Spinal cord (tissue), 10 donors: ENCODE measurements around the gene CIITA. TPM values are rescaled to one million over a fixed set of nuclear protein-coding genes. Genes with fewer than 3 reads are reported as not detected.
"Not testable (repeated sequence)": the region's sequence is repeated elsewhere in the genome, so short reads cannot be mapped to it uniquely, and the experiment has no call there.

Source experiments
- DNase-seq, 6 donors: peaks; one replicate each; pipeline versions ENCODE4 v3.0.0 to v3.0.0-alpha.2; 2013 to 2015; ENCODE audit warnings: low spot score in 6 of 6, low read depth in 4 of 6
- H3K27ac ChIP-seq: one replicate; pipeline ENCODE4 v1.5.1; 2013; ENCODE audit warnings: low read depth, low read length, control low read depth
- H3K27me3 ChIP-seq: one replicate; pipeline ENCODE4 v1.6.1; 2013; ENCODE audit warnings: low read length; ENCODE audit not compliant: control insufficient read depth, insufficient read depth
- H3K36me3 ChIP-seq: one replicate; pipeline ENCODE4 v1.6.1; 2013; ENCODE audit warnings: low read length; ENCODE audit not compliant: control insufficient read depth, insufficient read depth
- H3K4me1 ChIP-seq: one replicate; pipeline ENCODE4 v1.6.1; 2013; ENCODE audit warnings: low read length; ENCODE audit not compliant: control insufficient read depth, insufficient read depth
- H3K4me3 ChIP-seq: one replicate; pipeline ENCODE4 v1.5.1; 2013; ENCODE audit warnings: low read depth, low read length, control low read depth
- H3K9me3 ChIP-seq: one replicate; pipeline ENCODE4 v1.6.1; 2013; ENCODE audit warnings: low read length; ENCODE audit not compliant: control insufficient read depth, insufficient read depth
- WGBS: methylation state at CpG from one replicate; pipeline ENCODE4 v1.1.5; 2013; ENCODE audit warnings: missing lambda C conversion rate; ENCODE audit not compliant: insufficient coverage; 5-methylcytosine and 5-hydroxymethylcytosine counted together
- polyA plus RNA-seq, 2 donors: library from polyadenylated mRNA; unstranded; fragments of 120-200 nt; gene quantifications; one replicate each; pipeline ENCODE4 v1.2.1, GENCODE V29; 2013; ENCODE audit not compliant: insufficient read length in 2 of 2
- total RNA-seq, 2 donors: library from RNA; depleted of rRNA in 1 of 2; stranded (reverse); fragments of 120-200 nt in 1 of 2; fragments of >200 nt in 1 of 2; gene quantifications; one replicate each; pipeline versions ENCODE4 v1.2.3 to v1.2.4, GENCODE V29; 2013 to 2014
- donor health status: healthy.

The CIITA gene
- total and polyA plus RNA-seq, 4 donors = 1.2 to 4.2 (median 1.7) TPM

GRCh38 chr16:10939649-10940234 lies 62.7 kb downstream of the CIITA start:
- peaks cover 10% of the 10 kb centered on the region for H3K36me3 ChIP-seq
- DNase-seq = no peak
- peaks cover 56% of the 10 kb centered on the region for H3K4me1 ChIP-seq
- no peaks in the 10 kb centered on the region for H3K9me3 ChIP-seq
- H3K4me3 ChIP-seq = peak overlapping the region; percentile 68
- 85% methylated on average over 7 of the region's 7 CpGs for WGBS
- H3K27me3 ChIP-seq = no peaks in the 10 kb centered on the region
- H3K27ac ChIP-seq = no peak overlapping the region

- Histone ChIP-seq H3K27me3 (no peaks in the 10 kb centered on the region), H3K27ac (no peak overlapping the region), H3K4me1 (peaks cover 64% of the 10 kb centered on the region), H3K4me3 (peak overlapping the region; percentile 68), H3K36me3 (peaks cover 10% of the 10 kb centered on the region), H3K9me3 (no peaks in the 10 kb centered on the region)
- peak in 2 of 6 donors; percentile 28 to 69 for DNase-seq
- 21% methylated on average over 8 of the region's 8 CpGs for WGBS
Measured at GRCh38 chr16:10940501-10941079, 63.6 kb downstream of the CIITA start.

GRCh38 chr16:10941127-10941933 lies 64.3 kb downstream of the CIITA start:
- H3K27ac ChIP-seq = no peak overlapping the region
- DNase-seq = peak in 1 of 6 donors; percentile 26

DNA sequence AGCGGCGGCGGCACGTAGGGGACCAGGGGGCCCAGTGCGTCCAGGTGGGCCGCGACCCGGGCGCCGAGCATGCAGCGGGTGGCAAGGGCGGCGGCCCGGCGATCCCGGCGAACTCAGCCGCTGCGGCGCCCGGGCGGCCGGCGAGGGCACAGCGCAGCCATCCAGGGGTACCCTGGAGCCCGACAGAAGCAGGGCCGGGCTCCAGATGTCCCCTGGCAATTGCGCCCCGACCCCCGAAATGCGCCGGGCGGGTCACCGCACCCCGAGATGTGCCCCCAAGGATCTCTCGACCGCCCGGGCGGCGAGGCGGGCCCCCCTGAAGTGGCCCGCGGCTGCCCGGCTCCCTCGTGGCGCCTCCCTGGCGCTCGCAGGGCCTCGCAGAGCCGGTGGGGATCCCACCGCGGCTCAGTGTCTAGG lies 64.9 kb downstream of the CIITA start:
- H3K9me3 ChIP-seq, H3K36me3 ChIP-seq, H3K27me3 ChIP-seq, H3K27ac ChIP-seq, DNase-seq: not testable (repeated sequence)
- Histone ChIP-seq H3K4me3 (peak overlapping the region; percentile 68), H3K4me1 (peaks cover 70% of the 10 kb centered on the region)
- 0% methylated on average over 51 of the region's 52 CpGs for WGBS

More at GRCh38 chr16:10941127-10941933, 64.3 kb downstream of the CIITA start:
- H3K36me3 ChIP-seq = peaks cover 10% of the 10 kb centered on the region
- WGBS = 5% methylated on average over 20 of the region's 36 CpGs
- no peaks in the 10 kb centered on the region for H3K27me3 ChIP-seq
- H3K9me3 ChIP-seq = no peaks in the 10 kb centered on the region
- peaks cover 70% of the 10 kb centered on the region for H3K4me1 ChIP-seq
- peak overlapping the region; percentile 68 for H3K4me3 ChIP-seq

DNA sequence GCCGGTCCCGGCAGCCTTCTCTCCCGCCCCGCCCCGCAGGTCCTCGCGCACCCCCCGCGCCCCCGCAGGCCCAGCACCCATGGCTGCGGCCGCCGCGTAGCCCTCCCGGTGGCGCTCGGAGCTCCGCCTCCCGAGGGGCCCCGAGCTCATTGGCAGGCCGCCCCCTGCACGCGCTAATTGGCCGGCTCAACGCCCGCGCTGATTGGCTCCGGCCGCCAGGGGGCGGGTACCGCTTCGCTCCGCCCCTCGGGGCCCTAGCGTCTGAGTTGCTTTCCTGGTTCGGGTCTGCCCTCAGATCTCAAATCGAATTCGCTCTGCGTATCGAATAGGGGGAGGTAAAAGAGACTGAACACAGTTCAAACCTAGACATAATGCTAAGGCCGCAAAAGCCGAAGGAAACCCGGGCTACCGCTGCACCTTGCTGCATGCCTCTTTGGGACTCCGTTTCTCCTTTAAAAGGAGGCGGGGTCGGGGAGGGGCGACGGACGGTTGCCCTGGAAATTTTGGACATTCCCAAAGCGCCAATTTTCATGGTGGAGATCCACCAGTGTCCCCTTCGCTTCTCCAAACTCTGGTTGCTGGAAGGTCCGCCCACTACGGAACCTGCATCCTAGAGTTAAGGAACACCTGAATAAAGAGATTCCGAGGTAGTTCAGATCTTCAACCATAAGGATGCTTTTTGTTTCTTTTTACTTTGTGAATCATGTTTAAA lies 65.5 kb downstream of the CIITA start, which contains the start of gene DEXI:
DEXI (minus strand) TSS at position 117 of the 712 bp plus-strand sequence. CDS start 463 bp downstream, outside the sequence.
- no peaks in the 10 kb centered on the region for H3K27me3 ChIP-seq
- peak; percentile 83 to 97 (median 88) for DNase-seq
- H3K4me1 ChIP-seq = peaks cover 70% of the 10 kb centered on the region
- under 1% methylated on average over 51 of the region's 55 CpGs for WGBS
- H3K9me3 ChIP-seq = no peaks in the 10 kb centered on the region
- H3K36me3 ChIP-seq = peaks cover 10% of the 10 kb centered on the region
- H3K27ac ChIP-seq = peak within 1 kb of the TSS; percentile 61
- peak within 1 kb of the TSS; percentile 68 for H3K4me3 ChIP-seq

DNA sequence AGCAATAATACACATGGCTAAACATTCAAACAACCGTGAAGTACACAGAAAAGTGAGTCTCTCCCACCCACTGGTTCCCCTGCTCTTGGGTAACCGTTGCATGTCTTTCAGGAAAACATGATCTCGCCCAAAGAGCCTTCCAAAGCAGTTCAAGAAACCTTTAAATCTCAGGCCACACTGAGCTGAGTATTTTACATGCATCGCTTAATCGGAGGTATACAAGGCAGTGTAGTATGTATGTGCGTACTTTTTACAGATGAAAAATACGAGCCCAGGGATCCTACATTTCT lies 66.0 kb downstream of the CIITA start:
- H3K27ac ChIP-seq = no peak overlapping the region

DNA sequence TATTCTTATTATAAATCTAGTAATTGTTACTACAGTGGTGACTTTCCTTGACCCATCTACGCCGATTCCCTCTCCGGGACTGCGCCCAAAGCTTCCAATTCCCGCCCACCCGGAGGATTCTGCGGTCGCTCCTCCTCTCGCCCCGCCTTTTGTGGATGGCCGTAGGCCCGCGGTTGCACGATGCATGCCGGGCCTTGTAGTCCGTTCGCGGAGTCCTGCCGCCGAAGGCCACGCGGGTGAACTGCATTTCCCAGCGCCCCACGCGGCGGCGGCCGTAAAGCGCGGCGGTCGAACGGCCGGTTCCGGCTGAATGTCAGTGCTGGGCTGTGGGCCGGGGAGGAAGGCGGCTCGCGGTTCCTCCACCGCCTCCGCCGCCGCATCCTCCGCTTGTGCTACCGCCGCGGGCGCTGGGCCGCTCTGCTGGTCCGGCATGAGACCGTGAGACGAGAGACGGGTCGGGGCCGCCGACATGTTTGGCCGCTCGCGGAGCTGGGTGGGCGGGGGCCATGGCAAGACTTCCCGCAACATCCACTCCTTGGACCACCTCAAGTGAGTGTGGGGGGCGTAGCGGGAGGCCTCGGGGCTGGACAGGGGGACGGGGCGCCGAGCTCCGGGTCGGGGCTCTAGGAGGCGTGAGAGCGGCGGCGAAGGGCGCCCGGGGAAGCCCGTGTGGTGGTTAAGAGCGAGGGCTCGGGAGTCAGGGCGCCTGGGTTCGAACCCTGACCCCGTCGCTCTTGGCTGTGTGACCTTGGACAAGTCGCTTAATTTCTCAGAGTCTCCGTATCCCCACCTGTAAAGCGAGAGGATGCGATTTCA lies 67.5 kb downstream of the CIITA start, which contains the start of gene CLEC16A:
CLEC16A (plus strand) TSS at position 316 of the 816 bp plus-strand sequence; CDS start at position 470, 154 bp downstream.
- Histone ChIP-seq H3K9me3 (no peaks in the 10 kb centered on the region), H3K27ac (peak within 1 kb of the TSS; percentile 15), H3K4me3 (peak within 1 kb of the TSS; percentile 79), H3K4me1 (peaks cover 54% of the 10 kb centered on the region), H3K36me3 (peaks cover 5% of the 10 kb centered on the region), H3K27me3 (no peaks in the 10 kb centered on the region)
- peak; percentile 82 to 99 (median 93) for DNase-seq
- under 1% methylated on average over 81 of the region's 86 CpGs for WGBS

More for the DNA sequence above, 66.0 kb downstream of the CIITA start:
- Histone ChIP-seq H3K4me1 (peaks cover 66% of the 10 kb centered on the region), H3K9me3 (no peaks in the 10 kb centered on the region), H3K36me3 (peaks cover 10% of the 10 kb centered on the region), H3K27me3 (no peaks in the 10 kb centered on the region), H3K4me3 (peak overlapping the region; percentile 68)
- no peak for DNase-seq
- no CpG with 5 or more reads among the region's 7 CpGs for WGBS

- no peak for DNase-seq
- H3K27ac ChIP-seq = no peak overlapping the region
- H3K36me3 ChIP-seq = peaks cover 3% of the 10 kb centered on the region
- peaks cover 51% of the 10 kb centered on the region for H3K4me1 ChIP-seq
- peak overlapping the region; percentile 79 for H3K4me3 ChIP-seq
- 36% methylated on average over 7 of the region's 14 CpGs for WGBS
- no peaks in the 10 kb centered on the region for H3K27me3 ChIP-seq
- no peaks in the 10 kb centered on the region for H3K9me3 ChIP-seq
Measured at GRCh38 chr16:10945065-10945787, 68.2 kb downstream of the CIITA start.
